Stimulated activated memory B cell treated with anti-CD40 and anti-IgM and Interleukin-4, amounts not matched to agents 10 μg/mL and 1 μg/mL and 100 μg/mL, for 72 hours (primary cell): Measurements from ENCODE around the gene NOXA1.

Experiments
- ATAC-seq: fragments of 150-1000 bp; cut with Tn5 transposase; 2 replicates; pipeline ENCODE4 v1.10.0; 2021
- H3K27ac Mint-ChIP-seq: one replicate; pipeline ENCODE4 v1.8.0; 2022; ENCODE audit warnings: mild to moderate bottlenecking, mixed read lengths
- H3K27me3 Mint-ChIP-seq: one replicate; pipeline ENCODE4 v1.8.0; 2022; ENCODE audit warnings: mixed read lengths
- H3K36me3 Mint-ChIP-seq: one replicate; pipeline ENCODE4 v1.8.0; 2022; ENCODE audit warnings: mixed read lengths
- H3K4me1 Mint-ChIP-seq: one replicate; pipeline ENCODE4 v1.8.0; 2022; ENCODE audit warnings: mixed read lengths
- H3K4me3 Mint-ChIP-seq: one replicate; pipeline ENCODE4 v1.8.0; 2022; ENCODE audit warnings: mild to moderate bottlenecking, moderate library complexity, mixed read lengths
- H3K9me3 Mint-ChIP-seq: one replicate; pipeline ENCODE4 v1.8.0; 2022; ENCODE audit warnings: mixed read lengths

NOXA1 gene

GRCh38 chr9:137480686-137481683 lies 57.8 kb downstream of the NOXA1 start:
- Mint-ChIP-seq H3K4me1 (peaks cover 6% of the 10 kb centered on the region), H3K4me3 (no peak overlapping the region), H3K9me3 (peaks cover 3% of the 10 kb centered on the region), H3K27me3 (no peaks in the 10 kb centered on the region), H3K27ac (no peak overlapping the region), H3K36me3 (peaks cover 7% of the 10 kb centered on the region)
- no peak for ATAC-seq

GRCh38 chr9:137482094-137482781 lies 59.0 kb downstream of the NOXA1 start:
- Mint-ChIP-seq H3K27ac (peak overlapping the region; percentile 35), H3K9me3 (no peaks in the 10 kb centered on the region), H3K4me1 (peaks cover 6% of the 10 kb centered on the region), H3K36me3 (no peaks in the 10 kb centered on the region), H3K27me3 (no peaks in the 10 kb centered on the region), H3K4me3 (no peak overlapping the region)
- ATAC-seq = peak; percentile 56
